IMR-90 (cell line): ENCODE data around the gene TMEM132A.

Experiments used
- BHLHE40 ChIP-seq: fragments of 150-350 bp; IDR thresholded peaks from 2 replicates; pipeline ENCODE4 v1.6.1; 2016; ENCODE audit warnings: mild to moderate bottlenecking, low read depth, low read length
- CEBPB ChIP-seq: IDR thresholded peaks from 2 replicates; pipeline ENCODE4 v1.6.1; 2012; ENCODE audit warnings: low read depth, low read length, improper control_type of control experiment
- CHD1 ChIP-seq: IDR thresholded peaks from 2 replicates; pipeline ENCODE4 v1.6.1; 2012; ENCODE audit warnings: low read depth, low read length, improper control_type of control experiment
- CTCF ChIP-seq: conservative IDR thresholded peaks from 2 replicates; pipeline ENCODE4 v1.5.1; 2012; ENCODE audit warnings: mild to moderate bottlenecking, low read depth, low read length, improper control_type of control experiment
- ELK1 ChIP-seq: fragments of 150-350 bp; IDR thresholded peaks from 2 replicates; pipeline ENCODE4 v1.6.1; 2016; ENCODE audit warnings: low read depth, mild to moderate bottlenecking, low read length, moderate library complexity, borderline replicate concordance
- FOS ChIP-seq: fragments of 150-350 bp; IDR thresholded peaks from 2 replicates; pipeline ENCODE4 v1.6.1; 2016; ENCODE audit warnings: low read depth, low read length
- MAFK ChIP-seq: IDR thresholded peaks from 2 replicates; pipeline ENCODE4 v1.6.1; 2012; ENCODE audit warnings: low read depth, low read length, improper control_type of control experiment
- MAZ ChIP-seq: IDR thresholded peaks from 2 replicates; pipeline ENCODE4 v1.6.1; 2012; ENCODE audit warnings: low read depth, mild to moderate bottlenecking, low read length, improper control_type of control experiment, moderate library complexity, borderline replicate concordance
- MXI1 ChIP-seq: IDR thresholded peaks from 2 replicates; pipeline ENCODE4 v1.6.1; 2012; ENCODE audit warnings: low read depth, mild to moderate bottlenecking, low read length, moderate library complexity, borderline replicate concordance
- POLR2A ChIP-seq: IDR thresholded peaks from 2 replicates; pipeline ENCODE4 v1.6.1; 2012; ENCODE audit warnings: mild to moderate bottlenecking, low read depth, low read length
- RAD21 ChIP-seq: IDR thresholded peaks from 2 replicates; pipeline ENCODE4 v1.6.1; 2012; ENCODE audit warnings: low read length, improper control_type of control experiment
- RCOR1 ChIP-seq: IDR thresholded peaks from 2 replicates; pipeline ENCODE4 v1.6.1; 2012; ENCODE audit warnings: mild to moderate bottlenecking, low read length, improper control_type of control experiment; ENCODE audit not compliant: insufficient replicate concordance
- SMC3 ChIP-seq: fragments of 150-350 bp; IDR thresholded peaks from 2 replicates; pipeline ENCODE4 v1.6.1; 2016; ENCODE audit warnings: low read depth, mild to moderate bottlenecking, antibody characterized with exemption, low read length, moderate library complexity
- USF2 ChIP-seq: fragments of 150-350 bp; IDR thresholded peaks from 2 replicates; pipeline ENCODE4 v1.6.1; 2017; ENCODE audit warnings: mild to moderate bottlenecking, antibody characterized with exemption, low read length, low read depth

- TF ChIP-seq MAFK (no peak), CTCF (no peak), POLR2A (no peak), RAD21 (no peak), ELK1 (no peak), BHLHE40 (no peak), USF2 (no peak), MAZ (no peak), FOS (no peak), MXI1 (no peak), CEBPB (no peak), CHD1 (no peak), SMC3 (no peak), RCOR1 (no peak)
Measured at GRCh38 chr11:60910711-60911380, 13.4 kb upstream of the TMEM132A start.
